Upper lobe of left lung (tissue), 6 donors: ENCODE results near the gene TNS1. TPM values are rescaled to one million over a fixed set of nuclear protein-coding genes. Genes with fewer than 3 reads are reported as not detected.

Source experiments
- ATAC-seq, 2 donors: fragments of 200-7000 bp; cut with Tn5 transposase; one replicate each; pipeline ENCODE4 v1.9.1; 2022; ENCODE audit warnings: mild to moderate bottlenecking in 2 of 2, moderate library complexity in 2 of 2; ENCODE audit not compliant: low FRiP score in 2 of 2
- DNase-seq, 2 donors: peaks; one replicate each; pipeline ENCODE4 v3.0.0-alpha.2; 2019 to 2020
- H3K27ac ChIP-seq, 4 donors: fragments of 200-600 bp; sonication (generic); one replicate each; pipeline ENCODE4 v1.5.1; 2016 to 2019
- H3K27me3 ChIP-seq, 4 donors: fragments of 200-600 bp; sonication (generic); one replicate each; pipeline ENCODE4 v1.5.1; 2017 to 2019
- H3K36me3 ChIP-seq, 4 donors: fragments of 200-600 bp; sonication (generic); one replicate each; pipeline ENCODE4 v1.5.1; 2016 to 2019
- H3K4me1 ChIP-seq, 4 donors: fragments of 200-600 bp; sonication (generic); one replicate each; pipeline ENCODE4 v1.5.1; 2018 to 2019
- H3K4me3 ChIP-seq, 4 donors: fragments of 200-600 bp; sonication (generic); one replicate each; pipeline ENCODE4 v1.5.1; 2017 to 2019; ENCODE audit warnings: mild to moderate bottlenecking in 2 of 4, moderate library complexity in 1 of 4
- H3K9me3 ChIP-seq, 4 donors: fragments of 200-600 bp; sonication (generic); one replicate each; pipeline ENCODE4 v1.5.1; 2018 to 2019
- EP300 ChIP-seq, 4 donors: sonication (generic); formaldehyde crosslinking; IDR thresholded peaks; one replicate each; pipeline ENCODE4 v1.5.1; 2017; ENCODE audit warnings: antibody characterized with exemption in 4 of 4, control low read depth in 2 of 4
- POLR2A ChIP-seq, 4 donors: fragments of 450-650 bp; IDR thresholded peaks; one replicate each; pipeline ENCODE4 v1.5.1; 2016 to 2017; ENCODE audit warnings: antibody characterized with exemption in 4 of 4, mild to moderate bottlenecking in 2 of 4
- POLR2AphosphoS5 ChIP-seq, 2 donors: sonication (generic); formaldehyde crosslinking; IDR thresholded peaks; one replicate each; pipeline ENCODE4 v1.5.1; 2017; ENCODE audit warnings: antibody characterized with exemption in 2 of 2
- WGBS, 2 donors: methylation state at CpG; one replicate each; pipeline ENCODE4 v1.1.5; 2017 to 2018; 5-methylcytosine and 5-hydroxymethylcytosine counted together
- total RNA-seq, 6 donors: library from RNA; depleted of rRNA in 4 of 6; stranded (reverse); fragments of >200 nt in 4 of 6; gene quantifications; one replicate each; pipeline versions ENCODE4 v1.1.0 to v1.2.1, GENCODE V29; 2016 to 2021
- TF ChIP-seq, protein P1 (sequence below), 6 experiments: fragments of 450-650 bp in 4 of 6; fragments of 200-600 bp in 2 of 6; sonication (generic) in 2 of 6; IDR thresholded peaks; one replicate each; pipeline ENCODE4 v1.5.1; 2016 to 2019; ENCODE audit warnings: antibody characterized with exemption in 6 of 6
- donor health status: DM: no; HTN: no; CAD: no; lungs with moderate emphysema.
- donor health status: DM: no; HTN: yes; CAD: no; lungs with severe emphysema.

The TNS1 gene
- total RNA-seq, 6 donors from 2014 or later: 325 to 1,095 (median 550) TPM

DNA sequence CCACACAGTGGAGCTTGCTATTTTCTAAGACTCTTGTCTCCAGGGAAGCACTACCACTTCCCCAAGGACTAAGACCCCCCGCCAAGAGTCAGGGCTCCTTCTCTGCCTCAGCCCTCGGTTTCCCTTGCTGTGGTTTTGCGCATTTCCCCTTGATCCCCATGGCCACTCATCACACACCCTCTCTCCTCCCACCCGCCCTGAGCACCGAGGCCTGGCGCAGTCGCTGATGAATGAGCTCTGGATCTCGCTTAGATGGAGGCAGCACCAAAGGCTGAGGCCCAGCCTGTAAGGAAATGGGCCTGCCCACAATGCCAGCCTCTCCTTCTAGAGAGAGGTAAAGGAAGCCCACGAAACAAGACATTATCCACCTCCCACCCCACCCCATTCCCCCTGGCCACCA is 96.9 kb downstream of the TNS1 start:
- Histone ChIP-seq H3K4me3 (peak overlapping the region in 1 of 4 donors; percentile 25), H3K4me1 (peaks cover 82 to 96% (median 90%) of the 10 kb centered on the region in 4 donors), H3K27me3 (no peaks in the 10 kb centered on the region), H3K36me3 (peaks cover 0 to 19% (median 3%) of the 10 kb centered on the region in 4 donors), H3K27ac (peak overlapping the region; percentile 89 to 95 (median 90)), H3K9me3 (no peaks in the 10 kb centered on the region)
- no peak for DNase-seq
- TF ChIP-seq EP300 (IDR thresholded peaks at IDR 0.05): no peak
- TF ChIP-seq POLR2AphosphoS5 (IDR thresholded peaks at IDR 0.05): no peak
- no peak for TF ChIP-seq POLR2A (IDR thresholded peaks at IDR 0.05)
- TF ChIP-seq, protein P1, sequence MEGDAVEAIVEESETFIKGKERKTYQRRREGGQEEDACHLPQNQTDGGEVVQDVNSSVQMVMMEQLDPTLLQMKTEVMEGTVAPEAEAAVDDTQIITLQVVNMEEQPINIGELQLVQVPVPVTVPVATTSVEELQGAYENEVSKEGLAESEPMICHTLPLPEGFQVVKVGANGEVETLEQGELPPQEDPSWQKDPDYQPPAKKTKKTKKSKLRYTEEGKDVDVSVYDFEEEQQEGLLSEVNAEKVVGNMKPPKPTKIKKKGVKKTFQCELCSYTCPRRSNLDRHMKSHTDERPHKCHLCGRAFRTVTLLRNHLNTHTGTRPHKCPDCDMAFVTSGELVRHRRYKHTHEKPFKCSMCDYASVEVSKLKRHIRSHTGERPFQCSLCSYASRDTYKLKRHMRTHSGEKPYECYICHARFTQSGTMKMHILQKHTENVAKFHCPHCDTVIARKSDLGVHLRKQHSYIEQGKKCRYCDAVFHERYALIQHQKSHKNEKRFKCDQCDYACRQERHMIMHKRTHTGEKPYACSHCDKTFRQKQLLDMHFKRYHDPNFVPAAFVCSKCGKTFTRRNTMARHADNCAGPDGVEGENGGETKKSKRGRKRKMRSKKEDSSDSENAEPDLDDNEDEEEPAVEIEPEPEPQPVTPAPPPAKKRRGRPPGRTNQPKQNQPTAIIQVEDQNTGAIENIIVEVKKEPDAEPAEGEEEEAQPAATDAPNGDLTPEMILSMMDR (IDR thresholded peaks at IDR 0.05): no peak
- ATAC-seq: no peak
- 38 to 59% methylated on average over 9 of the region's 9 CpGs for WGBS, 2 donors

DNA sequence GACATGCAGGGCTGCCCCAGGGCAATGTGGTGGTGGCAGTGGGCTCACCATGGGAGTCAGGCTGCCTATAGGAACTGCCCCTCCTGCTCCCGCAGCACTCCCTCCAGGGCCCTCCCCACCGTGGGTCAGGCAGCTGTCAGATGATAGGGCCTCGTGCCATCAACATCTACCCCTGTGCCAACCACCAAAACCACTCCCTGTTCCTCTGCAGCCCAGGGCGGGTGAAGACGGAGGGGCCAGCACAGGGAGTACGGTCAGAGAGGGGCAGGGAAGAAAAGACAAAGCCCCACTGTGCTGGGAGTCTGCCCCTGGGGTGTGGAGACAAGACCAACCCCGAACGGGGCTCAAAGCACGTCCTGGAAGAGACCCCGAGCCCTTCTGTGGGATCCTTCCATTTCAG is 97.4 kb downstream of the TNS1 start:
- 24 to 29% methylated on average over 9 to 10 of the region's 10 CpGs for WGBS, 2 donors
- peak overlapping the region; percentile 89 to 95 (median 90) for H3K27ac ChIP-seq
- peak overlapping the region in 3 of 4 donors; percentile 12 to 26 (median 25) for H3K4me3 ChIP-seq
- H3K4me1 ChIP-seq: peaks cover 82 to 96% (median 90%) of the 10 kb centered on the region in 4 donors
- H3K27me3 ChIP-seq: no peaks in the 10 kb centered on the region
- no peaks in the 10 kb centered on the region for H3K9me3 ChIP-seq
- no peak for TF ChIP-seq EP300 (IDR thresholded peaks at IDR 0.05)
- peak in 2 of 4 donors; percentile 42 to 88 for TF ChIP-seq POLR2A (IDR thresholded peaks at IDR 0.05)
- TF ChIP-seq, protein P1 (IDR thresholded peaks at IDR 0.05): no peak
- TF ChIP-seq POLR2AphosphoS5 (IDR thresholded peaks at IDR 0.05): peak in 1 of 2 donors; percentile 58
- ATAC-seq (peak in 1 of 2 donors; percentile 3), DNase-seq (no peak)
- H3K36me3 ChIP-seq: peaks cover 0 to 19% (median 5%) of the 10 kb centered on the region in 4 donors

DNA sequence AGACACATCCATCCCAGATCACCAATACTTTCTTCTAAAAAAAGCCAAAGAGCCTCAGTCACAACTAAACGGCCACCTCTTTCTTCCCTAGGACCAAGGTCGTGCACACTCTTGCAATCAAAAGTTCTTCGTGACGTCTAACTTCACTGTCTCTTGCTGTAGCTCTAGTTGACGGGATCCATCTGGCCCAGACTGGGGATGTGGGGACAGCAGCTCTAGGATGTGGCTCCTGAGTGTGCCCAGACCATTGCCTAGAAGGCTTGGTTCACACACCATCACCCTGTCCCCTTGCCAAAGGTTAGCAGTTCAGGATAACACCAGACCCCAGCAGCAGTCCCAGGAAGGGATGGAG is 98.2 kb downstream of the TNS1 start:
- H3K36me3 ChIP-seq: peaks cover 0 to 19% (median 7%) of the 10 kb centered on the region in 4 donors
- H3K27me3 ChIP-seq: no peaks in the 10 kb centered on the region
- H3K4me3 ChIP-seq: peak overlapping the region in 2 of 4 donors; percentile 25 to 26
- peak overlapping the region; percentile 89 to 95 (median 90) for H3K27ac ChIP-seq
- ATAC-seq (no peak), DNase-seq (no peak)
- no peaks in the 10 kb centered on the region for H3K9me3 ChIP-seq
- peaks cover 82 to 96% (median 90%) of the 10 kb centered on the region in 4 donors for H3K4me1 ChIP-seq
- 61 to 62% methylated on average over 5 of the region's 5 CpGs for WGBS, 2 donors
- peak; percentile 18 to 20 for TF ChIP-seq POLR2AphosphoS5 (IDR thresholded peaks at IDR 0.05)
- TF ChIP-seq EP300 (IDR thresholded peaks at IDR 0.05): peak in 2 of 4 donors; percentile 15 to 46
- TF ChIP-seq POLR2A (IDR thresholded peaks at IDR 0.05): no peak

DNA sequence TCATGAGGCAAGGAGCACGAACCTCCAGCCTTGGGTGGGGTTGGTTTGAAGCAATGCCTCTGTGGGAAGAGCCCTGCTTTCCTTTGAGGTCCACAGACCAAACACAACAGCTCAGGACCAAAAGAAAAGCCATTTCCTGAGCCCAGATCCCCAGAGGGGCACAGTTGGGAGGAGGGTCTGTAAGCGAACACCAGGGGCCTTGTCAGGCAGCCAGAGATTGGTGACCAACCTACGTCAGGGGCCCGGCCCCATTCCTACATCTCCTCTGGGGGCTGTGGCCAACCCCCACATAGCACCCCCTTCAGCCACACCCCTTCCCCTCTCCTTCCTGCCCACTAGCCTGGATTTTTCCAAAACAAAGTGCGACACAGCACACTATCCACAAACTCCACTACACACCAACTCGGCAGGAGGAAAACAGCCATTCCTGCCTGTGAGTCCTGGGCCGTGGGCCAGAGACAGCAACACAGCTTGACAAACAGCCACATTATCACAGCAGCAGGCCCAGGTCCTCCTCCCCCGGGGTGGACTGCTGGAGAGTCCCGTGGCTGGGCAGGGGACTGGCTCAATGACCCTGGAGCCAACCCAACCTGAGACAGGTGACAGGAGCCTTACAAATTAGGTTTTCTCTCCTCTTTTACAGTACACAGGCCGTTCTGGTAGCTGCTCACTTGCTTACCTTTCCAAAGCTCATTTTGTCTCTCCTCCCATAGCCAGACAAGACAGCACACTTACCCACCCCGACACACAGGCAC is 98.8 kb downstream of the TNS1 start:
- 17 to 26% methylated on average over 9 to 11 of the region's 11 CpGs for WGBS, 2 donors
- Histone ChIP-seq H3K27me3 (no peaks in the 10 kb centered on the region), H3K36me3 (peaks cover 0 to 22% (median 7%) of the 10 kb centered on the region in 4 donors), H3K27ac (peak overlapping the region; percentile 89 to 95 (median 90)), H3K4me1 (peaks cover 82 to 96% (median 90%) of the 10 kb centered on the region in 4 donors), H3K9me3 (no peaks in the 10 kb centered on the region), H3K4me3 (peak overlapping the region in 2 of 4 donors; percentile 11 to 25)
- ATAC-seq: peak; percentile 27 to 31
- TF ChIP-seq EP300 (IDR thresholded peaks at IDR 0.05) (peak in 1 of 4 donors; percentile 62), POLR2A (IDR thresholded peaks at IDR 0.05) (peak in 1 of 4 donors; percentile 70), POLR2AphosphoS5 (IDR thresholded peaks at IDR 0.05) (peak; percentile 88 to 91)
- TF ChIP-seq, protein P1 (IDR thresholded peaks at IDR 0.05): peak in 1 of 6 experiments; percentile 4
- DNase-seq: peak in 1 of 2 donors; percentile 79

DNA sequence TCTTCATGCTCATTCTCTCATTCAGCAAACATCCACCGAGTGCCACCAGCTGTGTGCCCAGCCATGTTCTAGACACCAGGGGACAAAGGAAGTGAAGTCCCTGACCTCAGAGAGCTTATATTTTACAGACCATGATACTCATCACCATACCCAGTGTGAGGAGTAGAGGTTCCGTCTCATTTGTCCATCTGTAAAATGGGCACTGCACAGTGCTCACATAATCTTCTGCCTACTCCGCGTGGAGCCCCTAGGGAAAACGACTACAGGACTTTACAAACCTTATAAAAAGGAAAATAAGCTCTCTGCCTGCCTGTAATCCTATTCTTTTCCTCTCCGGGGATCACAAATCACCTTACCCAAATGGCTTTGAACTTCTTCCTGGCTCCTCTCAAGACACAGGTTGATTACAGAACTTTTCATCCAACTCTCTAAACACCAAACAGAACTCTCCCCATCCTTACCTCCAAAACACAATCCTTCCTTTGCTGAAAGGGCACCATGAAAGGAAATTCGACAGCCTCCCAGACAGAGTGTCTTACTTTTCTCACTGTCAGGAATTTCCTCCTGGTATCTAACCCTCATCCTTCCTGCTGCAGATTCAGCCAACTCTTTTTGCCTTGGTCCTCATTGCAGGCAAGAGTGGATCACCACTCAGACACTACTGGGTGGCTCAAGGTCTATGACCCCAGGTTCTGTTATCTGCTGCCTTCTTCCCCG is 99.5 kb downstream of the TNS1 start:
- H3K4me1 ChIP-seq: peaks cover 89 to 97% (median 91%) of the 10 kb centered on the region in 4 donors
- no peak for TF ChIP-seq EP300 (IDR thresholded peaks at IDR 0.05)
- TF ChIP-seq POLR2A (IDR thresholded peaks at IDR 0.05): peak in 1 of 4 donors; percentile 3
- no peak for ATAC-seq
- peaks cover 0 to 29% (median 8%) of the 10 kb centered on the region in 4 donors for H3K36me3 ChIP-seq
- peak overlapping the region; percentile 89 to 95 (median 90) for H3K27ac ChIP-seq
- no peaks in the 10 kb centered on the region for H3K9me3 ChIP-seq
- WGBS, 2 donors: 63% methylated on average over 8 of the region's 8 CpGs
- DNase-seq: no peak
- H3K4me3 ChIP-seq: no peak overlapping the region
- no peaks in the 10 kb centered on the region for H3K27me3 ChIP-seq
